Stimulated activated CD4-positive, alpha-beta T cell treated with anti-CD3 and anti-CD28 coated beads, Interleukin-1b, Interleukin-23, amount 100 ng/mL, for 4 hours (primary cell): ENCODE measurements around the gene PRRG1.
"Not testable (repeated sequence)": the region's sequence is repeated elsewhere in the genome, so short reads cannot be mapped to it uniquely, and the experiment has no call there.

ENCODE experiments used
- DNase-seq, 2 donors: peaks; one replicate each; pipeline ENCODE4 v3.0.0-alpha.2; 2020; ENCODE audit warnings: low read depth in 2 of 2

PRRG1 gene

DNA sequence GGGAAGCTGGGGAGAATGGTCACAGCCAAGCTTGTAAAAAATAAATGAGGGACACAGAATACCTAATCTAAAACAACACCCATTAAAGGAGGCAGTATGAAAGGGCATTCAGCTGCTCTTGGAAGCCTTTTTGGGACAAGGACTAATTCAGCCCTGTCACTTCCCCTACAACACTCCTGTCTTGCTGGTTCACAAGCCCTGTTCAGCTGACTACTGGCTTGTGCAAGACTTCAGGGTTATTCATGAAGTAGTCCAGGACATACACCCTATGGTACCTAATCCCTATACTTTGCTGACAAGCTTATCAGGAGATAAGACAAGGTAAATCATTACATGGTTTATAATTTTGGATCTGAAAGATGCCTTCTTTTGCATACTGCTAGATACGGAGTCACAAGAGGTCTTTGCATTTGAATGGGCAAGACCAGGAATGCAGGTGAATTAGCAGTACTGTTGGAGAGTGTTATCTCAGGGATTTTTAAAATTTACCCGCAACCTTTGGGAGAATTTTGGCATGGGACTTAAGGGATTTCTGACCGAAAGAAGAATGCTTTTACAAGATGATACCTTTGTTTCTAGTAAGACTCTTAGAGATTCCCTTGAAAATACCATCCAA lies 119.1 kb downstream of the PRRG1 start:
- no peak for DNase-seq

DNA sequence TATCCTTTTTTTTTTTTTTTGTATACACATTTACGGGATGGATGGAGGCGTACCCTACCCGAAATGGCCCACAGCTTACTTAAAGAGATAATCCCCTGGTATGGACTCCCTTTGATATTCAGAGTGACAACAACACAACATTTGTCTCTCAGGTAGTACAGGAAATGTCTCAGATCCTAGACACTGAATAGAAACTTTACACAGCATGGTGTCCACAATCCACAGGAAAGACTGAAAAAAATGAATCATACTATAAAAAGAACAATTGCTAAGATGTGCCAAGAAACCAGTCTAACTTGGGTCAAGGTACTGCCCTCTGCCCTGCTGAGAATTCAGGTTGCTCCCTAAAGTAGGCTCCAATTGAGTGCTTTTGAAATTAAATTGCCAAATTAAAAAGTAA lies 121.5 kb downstream of the PRRG1 start:
- no peak for DNase-seq

DNA sequence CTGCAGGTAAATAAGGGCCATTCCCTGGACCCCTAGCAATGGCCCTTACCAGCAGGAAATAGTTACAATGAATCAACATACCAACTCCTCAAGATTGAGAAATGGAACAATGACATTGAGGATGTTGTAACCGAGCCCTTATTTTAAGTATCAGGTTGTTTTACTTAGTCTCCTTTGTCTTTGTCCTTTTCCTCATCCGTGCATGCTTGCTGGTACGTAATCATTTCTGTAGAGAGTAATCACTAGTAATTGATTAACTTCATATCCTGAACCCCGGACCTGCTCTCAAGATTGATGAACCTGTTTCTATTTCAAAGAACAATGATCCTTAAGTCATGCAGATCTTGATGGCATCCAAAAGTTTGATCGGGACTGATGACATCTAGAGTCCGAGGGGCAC lies 123.7 kb downstream of the PRRG1 start:
- no peak for DNase-seq

DNA sequence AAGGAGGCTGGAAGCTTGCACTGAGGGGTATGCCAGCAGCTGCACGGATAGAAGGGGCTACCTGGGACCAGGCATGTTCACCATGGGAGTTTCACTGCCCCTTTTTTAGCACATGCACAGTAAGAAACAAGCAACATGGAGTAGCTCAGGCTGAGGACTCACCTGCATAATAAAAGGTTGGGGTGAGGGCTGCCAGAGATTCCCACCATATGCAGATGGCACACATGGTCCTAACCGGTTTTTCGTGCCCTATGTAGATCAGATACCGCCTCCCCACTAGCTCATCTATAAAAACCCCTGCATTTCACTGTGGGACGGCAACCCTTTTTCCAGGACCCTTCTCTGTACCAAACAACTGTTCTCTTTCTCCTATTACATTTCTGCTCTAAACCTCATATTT lies 125.3 kb downstream of the PRRG1 start:
- no peak for DNase-seq

DNA sequence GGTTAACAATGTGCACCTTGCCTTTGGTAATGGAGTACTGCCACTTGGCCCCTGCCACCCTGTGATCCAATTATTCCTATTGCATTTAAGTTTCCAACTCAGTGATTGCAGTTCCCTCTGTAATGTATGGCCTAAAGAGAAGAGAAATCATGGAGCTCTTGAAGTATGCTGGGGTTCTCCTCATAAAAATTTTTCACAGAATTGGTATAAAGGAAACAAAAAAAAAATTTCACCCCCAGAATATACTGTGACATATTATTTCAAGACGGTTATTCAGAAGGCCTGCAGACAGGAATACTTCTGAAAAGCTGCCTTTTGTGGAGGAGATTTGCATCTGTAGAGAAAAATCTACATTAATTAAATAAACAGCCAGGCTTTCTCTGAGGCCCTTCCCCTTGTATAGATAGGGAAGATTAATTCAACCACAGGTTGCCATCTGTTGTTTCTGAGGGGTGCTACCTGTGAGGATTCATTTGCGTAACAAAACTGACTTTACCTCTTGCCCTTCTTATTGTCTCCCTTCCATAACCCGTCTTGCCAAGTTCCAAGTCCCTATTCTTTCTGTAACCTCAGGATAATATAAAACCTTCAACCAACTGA lies 127.5 kb downstream of the PRRG1 start:
- DNase-seq, result no peak

DNA sequence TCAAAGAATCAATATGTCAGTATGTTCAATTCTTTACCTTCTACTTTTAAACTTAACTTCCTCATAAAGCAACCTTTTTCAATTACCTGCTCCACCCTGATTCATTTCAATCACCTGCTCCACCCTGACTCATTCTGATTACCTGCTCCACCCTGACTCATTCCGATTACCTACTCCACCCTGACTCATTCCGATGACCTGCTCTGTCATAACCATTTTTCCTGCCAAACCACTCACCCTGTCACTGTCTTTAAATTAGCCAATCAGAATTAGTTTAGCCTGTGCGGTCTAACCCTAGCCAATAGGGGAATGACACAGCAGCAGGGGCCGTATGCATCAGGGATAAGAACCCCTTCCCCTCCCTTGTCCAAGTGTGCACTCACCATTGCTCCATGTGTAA lies 135.2 kb downstream of the PRRG1 start:
- not testable (repeated sequence) for DNase-seq

DNA sequence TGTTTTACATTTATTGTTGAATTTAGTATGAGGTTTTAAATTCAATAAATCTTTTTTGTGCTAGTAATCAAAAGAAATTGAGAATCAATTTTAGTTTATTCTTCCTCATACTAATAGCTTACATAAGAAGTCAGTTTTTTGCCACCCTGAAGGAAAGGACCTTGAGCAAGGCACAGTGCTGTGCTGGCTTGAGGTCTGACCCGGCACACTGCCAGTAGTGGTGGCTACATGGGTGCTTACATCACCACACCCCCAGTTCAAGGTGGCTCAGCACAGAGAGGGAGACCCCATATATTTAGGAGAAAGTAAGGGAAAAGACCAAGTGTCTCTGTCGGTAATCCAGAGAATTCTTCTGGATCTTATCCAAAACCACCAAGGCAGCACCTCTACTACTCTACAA lies 136.3 kb downstream of the PRRG1 start:
- DNase-seq, result no peak

DNA sequence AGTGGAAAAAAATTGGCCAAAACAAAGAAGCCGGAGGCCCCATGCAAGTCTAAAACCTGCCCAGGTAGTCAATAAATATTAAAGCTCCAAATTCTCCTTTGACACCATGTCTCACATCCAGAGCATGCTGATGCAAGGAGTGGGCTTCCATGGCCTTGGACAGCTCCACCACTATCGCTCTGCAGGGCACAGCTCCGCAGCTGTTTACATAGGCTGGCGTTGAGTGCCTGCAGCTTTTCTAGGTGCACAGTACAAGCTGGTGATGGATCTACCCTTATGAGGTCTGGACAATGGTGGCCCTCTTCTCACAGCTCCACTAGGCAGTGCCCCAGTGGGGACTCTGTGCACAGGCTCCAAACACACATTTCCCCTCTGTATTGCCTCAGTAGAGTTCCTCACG lies 138.1 kb downstream of the PRRG1 start:
- DNase-seq, result no peak

DNA sequence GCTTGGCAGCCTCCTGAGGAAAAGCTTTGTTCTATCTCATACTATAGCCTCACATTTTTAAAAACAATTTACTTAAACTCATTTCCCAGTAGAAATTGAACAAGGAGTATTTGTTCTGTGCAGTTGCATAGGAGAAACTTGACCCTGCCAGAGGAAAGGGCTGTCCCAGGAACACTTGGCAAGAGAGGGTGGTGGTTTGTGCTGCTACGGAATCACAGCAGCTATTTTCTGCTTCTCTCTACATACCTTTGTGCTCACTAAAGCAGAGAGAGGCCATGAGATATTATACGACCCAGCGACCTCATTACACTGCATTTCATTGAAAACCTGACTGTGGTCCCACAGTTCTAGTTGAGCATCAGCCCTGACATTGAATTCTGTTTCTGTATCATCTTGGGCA lies 139.2 kb downstream of the PRRG1 start:
- DNase-seq, result no peak

DNA sequence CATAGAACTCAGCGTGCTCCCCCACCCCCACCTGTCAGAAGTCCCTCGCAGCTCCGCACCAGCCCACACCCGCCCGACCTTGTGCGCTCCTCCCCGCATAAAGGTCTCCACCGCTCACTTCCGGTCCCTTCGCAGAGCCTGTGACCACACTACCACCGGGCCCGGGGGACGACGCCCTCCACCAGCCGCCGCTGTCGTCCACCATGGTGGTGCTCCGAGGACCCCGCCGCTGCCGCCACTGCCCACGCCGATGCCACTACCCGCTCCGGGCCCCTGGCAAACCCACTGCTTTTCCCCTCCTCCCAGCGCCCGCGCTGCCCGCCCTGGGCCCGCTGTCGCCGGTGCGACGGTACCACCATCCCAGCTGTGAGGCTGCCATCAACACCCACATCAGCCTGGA lies 142.5 kb downstream of the PRRG1 start:
- DNase-seq, result no peak

DNA sequence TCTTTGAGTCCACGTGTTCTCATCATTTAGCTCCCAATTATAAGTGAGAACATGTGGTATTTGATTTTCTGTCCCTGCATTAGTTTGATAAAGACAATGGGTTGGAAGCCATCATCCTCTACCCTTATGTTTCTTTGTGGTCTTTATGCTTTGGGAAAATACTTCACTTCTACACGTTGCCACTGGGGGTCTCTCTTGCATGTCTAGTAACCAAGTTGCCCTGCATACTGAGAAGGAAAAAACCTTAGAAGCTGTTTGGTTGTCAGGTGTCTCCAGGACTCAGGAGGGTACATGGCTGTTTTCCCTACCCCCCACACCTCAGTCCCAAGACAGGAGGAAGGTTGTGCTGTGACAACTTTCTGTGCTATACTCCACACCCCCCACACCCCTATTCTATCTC lies 146.6 kb downstream of the PRRG1 start:
- not testable (repeated sequence) for DNase-seq

DNA sequence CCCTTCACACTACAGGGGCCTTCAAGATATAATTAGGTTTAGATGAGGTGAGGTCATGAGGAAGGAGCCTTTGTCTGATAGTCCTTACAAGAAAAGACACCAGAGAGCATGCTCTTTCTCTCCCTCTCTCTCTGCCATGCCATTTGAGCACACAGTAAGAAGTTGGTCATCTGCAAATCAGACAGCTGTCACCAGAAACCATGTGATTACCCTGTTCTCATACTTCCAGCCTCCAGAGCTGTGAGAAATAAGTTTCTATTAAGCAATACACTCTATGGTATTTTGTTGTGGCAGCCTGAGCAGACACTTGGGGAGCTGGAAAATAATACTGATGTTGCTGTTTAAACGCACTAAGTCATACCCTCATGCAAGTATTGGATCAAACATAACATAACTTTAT lies 148.0 kb downstream of the PRRG1 start:
- not testable (repeated sequence) for DNase-seq

DNA sequence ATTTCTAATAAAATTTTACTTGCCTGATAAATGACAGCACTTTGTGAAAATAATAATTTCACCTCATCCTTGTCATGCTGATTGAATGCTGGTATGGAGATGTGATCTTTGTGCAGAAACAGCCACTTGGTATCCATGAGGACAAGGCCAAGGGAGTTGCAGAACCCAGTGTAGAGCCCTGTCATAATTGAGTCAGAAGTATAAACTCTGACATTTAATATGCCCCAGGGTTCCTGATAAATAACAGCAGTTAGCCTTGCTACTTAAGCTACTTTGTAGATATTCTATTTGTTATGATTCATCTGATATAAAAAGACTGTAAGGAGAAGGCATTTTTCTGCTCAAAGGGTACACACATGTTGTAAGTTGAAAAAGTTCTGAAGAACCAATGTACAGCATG lies 149.2 kb downstream of the PRRG1 start:
- DNase-seq, result not testable (repeated sequence)

DNA sequence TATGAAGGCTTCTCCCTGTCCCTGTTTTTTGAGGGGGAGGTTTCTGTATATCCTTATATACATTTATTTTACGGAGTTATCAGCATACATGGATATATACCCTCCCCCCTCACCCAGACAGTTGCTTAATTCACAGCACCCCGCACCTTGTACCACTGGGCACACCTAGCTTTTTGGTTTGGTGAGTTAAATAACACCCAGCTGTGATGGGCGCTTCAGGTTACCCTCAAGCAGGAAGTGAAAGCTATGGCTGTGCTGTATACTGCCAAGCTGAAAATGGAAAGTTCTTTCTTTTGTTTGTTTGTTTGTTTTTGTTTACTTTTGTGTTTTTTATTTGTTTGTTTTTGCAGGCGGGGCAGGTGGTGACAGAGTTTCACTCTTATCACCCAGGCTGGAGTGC lies 150.5 kb downstream of the PRRG1 start:
- not testable (repeated sequence) for DNase-seq

DNA sequence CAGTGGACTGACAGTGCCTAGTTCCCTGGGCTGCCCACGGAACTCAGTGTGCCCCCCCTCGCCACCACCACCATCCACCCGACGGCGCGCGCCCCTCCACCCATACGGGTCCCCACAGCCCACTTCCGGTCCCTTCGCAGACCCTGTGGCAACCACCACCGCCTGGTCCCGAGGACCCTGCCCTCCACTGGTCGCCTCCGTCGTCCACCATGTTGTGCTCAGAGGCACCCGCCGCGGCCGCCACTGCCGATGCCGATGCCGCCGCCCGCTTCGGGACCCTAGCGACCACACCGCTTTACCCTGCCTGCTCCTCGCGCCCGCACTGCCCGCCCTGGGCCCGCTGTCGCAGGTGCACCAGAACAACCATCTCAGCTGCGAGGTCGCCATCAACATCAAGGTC lies 155.8 kb downstream of the PRRG1 start:
- no peak for DNase-seq
